Measurements from ENCODE around the gene SLC35G6.

GRCh38 chr17:7477392-7478275 is 3.6 kb upstream of the SLC35G6 start:
- TF ChIP-seq POLR2A (IDR thresholded peaks at IDR 0.05) (no peak), CTCF (IDR thresholded peaks at IDR 0.05) (no peak)

All from testis (tissue), 2 donors.